Activated CD4-positive, CD25-positive, alpha-beta regulatory T cell (primary cell): Measurements from ENCODE around the gene ADAMTS4.
"Not testable (repeated sequence)": the region's sequence is repeated elsewhere in the genome, so short reads cannot be mapped to it uniquely, and the experiment has no call there.

Source experiments
- DNase-seq, 4 experiments: peaks; one replicate each; lab custom pipeline; 2025; lab: John Stamatoyannopoulos, UW

Gene ADAMTS4

DNA sequence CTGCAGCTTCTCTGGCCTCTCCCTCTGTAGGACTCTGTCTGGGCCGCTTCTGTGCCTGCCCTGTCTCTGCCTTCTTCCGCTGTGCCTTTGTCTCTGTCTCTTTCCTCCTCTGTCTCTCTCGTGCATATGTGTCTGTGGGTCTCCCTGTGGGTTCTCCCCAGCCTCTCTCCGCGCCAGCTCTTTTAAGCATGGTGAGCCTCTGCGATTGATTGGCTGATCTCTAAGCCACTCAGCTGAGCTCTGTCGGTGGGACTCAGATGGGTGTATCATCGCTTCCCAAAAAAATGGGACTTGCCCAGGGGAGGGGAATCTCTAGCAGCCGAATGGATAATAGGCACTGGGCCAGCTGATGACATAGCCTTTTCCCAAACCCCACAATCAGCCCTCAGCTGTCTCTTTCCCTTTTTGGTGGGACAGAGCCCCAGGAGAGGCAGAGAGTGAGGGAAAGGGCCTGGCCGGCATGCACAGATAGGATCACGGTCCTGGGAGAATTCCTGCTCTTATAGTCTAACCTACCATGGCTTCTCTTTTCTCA, at the start of gene ADAMTS4:
Gene ADAMTS4, minus strand, starts transcription at position 158 of the 535 bp plus-strand sequence. CDS start 427 bp downstream, outside the sequence.
- no peak for DNase-seq

- DNase-seq, result no peak
Measured at GRCh38 chr1:161244888-161245287, 46.0 kb upstream of the ADAMTS4 start.

- no peak for DNase-seq
Measured at GRCh38 chr1:161242313-161242712, 43.5 kb upstream of the ADAMTS4 start.

- no peak for DNase-seq
Measured at GRCh38 chr1:161241682-161242081, 42.8 kb upstream of the ADAMTS4 start.

DNA sequence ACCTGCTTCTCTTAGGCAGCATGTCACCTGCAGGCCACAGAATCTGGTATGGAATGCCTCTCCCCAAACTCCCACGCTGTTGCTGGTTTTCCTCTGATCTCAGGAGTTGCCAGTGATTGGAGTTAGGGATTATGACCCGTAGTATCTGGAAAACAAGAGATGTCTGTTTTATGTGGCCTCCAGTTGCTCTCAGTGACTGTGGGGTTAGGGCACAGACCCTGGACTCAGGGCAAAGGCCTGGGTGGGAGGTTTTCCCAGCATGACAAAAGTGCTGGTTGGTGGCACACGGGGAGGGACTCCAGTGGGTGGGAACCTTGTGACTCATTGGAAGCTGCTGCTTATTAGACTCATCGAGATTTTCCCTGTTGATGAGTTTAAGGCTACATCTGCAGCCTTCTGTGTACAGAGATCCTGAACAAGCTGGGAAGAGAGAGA, 39.2 kb upstream of the ADAMTS4 start, which contains the start of gene NR1I3:
Gene NR1I3, minus strand, starts transcription at position 165 of the 435 bp plus-strand sequence. CDS start 1,638 bp downstream, outside the sequence.
- DNase-seq, result no peak

DNA sequence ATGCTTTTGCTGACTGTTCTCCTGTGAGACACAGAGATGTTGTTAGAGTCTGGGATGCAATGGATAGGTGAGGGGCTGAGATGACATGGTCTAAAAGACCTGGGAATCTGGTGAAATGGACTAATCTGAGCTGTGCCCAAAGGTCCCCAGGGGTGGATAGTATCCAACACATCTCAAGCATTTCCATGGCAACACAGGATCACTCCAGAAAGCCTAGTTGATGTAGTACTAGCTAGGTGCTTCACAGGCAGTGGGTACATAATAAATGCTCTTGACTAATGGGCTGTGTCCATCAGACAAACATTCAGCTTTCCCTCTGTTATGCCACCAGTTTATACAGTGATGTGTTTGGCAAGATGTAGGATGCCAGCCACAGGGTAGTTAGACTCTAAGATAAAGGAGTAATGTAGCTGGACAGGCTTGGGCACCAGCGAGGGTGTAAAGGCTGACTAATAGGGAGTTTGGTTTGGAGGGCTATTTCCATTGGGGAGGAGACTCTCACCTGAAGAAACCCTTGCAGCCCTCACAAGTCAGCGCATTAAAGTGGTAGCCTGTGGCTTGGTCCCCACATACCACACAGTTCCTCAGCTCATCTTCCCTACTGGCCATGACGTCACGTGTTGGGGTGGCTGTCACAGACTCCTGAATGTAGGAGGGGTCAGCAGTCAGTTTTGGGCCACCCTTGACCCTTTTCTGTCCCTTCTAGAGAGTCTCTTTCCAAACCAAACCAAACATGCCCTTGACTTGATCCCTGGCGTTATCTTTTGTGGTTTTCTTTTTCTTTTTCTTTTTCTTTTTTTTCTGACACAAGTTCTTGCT, 37.3 kb upstream of the ADAMTS4 start:
- DNase-seq, result no peak

- DNase-seq, result no peak
Measured at GRCh38 chr1:161233102-161233501, 34.2 kb upstream of the ADAMTS4 start.

DNA sequence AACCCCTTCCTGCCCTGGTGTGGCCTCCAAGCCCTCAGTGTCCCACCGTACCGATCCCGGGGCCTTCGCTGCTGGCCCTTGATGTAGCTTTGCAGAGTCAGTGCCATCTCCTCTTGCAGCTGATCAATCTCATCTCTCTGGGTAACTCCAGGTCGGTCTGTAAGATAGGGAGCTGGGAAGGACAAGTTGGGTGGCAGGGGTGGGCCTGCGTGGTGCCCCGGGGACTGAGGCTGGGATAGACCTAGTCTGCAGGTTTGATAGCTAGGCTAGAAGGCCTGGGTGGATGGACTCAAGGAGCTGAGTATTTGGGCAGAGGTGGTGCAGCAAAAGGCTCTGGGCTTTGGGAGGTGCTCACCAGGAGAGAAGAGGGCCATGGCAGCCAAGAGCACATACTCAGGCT, 31.9 kb upstream of the ADAMTS4 start:
- no peak for DNase-seq

GRCh38 chr1:161229896-161230295, 31.0 kb upstream of the ADAMTS4 start:
- no peak for DNase-seq

GRCh38 chr1:161228032-161228431, 29.2 kb upstream of the ADAMTS4 start:
- DNase-seq, result no peak

DNA sequence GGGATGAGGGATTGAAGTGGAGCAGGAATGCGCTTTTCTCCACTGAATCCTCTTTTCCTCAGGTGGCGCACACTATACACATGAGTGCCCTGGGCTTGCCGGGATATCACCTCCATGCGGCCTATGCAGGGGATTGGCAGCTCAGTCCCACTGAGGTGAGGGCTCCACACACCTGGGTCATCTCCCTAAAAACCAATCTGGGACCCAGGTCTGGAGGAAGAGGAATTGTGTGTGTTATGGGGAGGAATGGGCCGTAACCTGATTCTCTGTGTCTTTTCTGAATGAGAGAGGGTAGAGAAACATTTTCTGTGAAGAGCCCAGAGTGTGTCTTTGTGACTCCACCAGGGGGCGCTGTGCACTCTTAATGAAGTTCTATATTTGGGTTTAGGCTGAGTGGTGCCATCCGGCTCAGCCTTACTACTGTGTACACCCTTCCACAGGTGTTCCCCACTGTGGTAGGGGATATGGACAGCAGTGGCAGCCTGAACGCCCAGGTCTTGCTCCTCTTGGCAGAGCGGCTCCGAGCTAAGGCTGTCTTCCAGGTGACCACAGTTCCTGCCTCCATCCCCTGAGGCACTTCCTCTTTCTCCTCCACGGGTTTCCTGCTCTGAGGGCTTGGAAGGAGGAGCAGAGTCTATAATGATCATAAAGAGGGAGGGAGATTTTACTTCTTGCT, 28.5 kb upstream of the ADAMTS4 start:
- DNase-seq, result peak; percentile 82 to 90 (median 84)

DNA sequence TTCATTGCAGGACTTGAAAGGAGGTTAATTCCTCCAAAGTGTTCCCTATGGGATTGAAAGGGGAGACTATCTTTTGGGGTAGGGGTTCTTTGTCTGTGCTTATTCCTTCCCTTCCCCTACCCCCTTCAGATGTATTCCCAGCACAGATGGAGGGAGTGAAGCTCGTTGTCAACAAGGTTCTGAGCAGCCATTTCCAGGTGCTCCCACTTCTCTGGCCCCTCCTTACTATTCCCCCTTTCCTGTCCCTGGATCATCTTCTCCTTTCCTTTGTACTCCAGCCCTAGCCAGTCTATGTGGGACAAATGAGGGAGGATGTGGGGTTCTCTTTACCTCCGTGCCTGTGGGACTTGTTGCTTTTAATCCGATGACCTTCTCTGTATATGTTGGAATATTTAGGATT, 27.9 kb upstream of the ADAMTS4 start:
- DNase-seq, result no peak

DNA sequence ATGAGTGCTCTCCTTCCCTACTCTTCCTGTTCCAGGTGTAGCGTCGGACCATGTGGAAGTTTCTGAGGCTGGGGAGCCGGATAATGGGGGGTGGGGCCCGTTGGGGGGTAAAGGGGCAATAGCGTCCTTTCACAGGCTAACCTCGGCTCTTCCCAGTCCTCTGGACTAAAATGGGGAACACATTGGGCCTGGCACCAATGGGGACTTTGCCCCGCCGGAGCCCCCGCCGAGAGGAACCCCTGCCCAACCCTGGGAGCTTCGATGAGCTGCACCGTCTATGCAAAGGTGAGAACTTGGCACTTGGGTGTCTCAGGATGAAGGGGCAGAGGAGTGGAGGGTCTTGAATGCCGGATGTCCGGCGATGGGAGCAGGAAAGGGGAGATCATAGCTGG, 27.5 kb upstream of the ADAMTS4 start:
- DNase-seq, result no peak

- peak; percentile 61 to 86 (median 74) for DNase-seq
Measured at GRCh38 chr1:161225534-161226319, 26.9 kb upstream of the ADAMTS4 start, which contains the start of gene TOMM40L. Gene TOMM40L, plus strand, starts transcription at chr1:161226060. Its CDS starts 430 bp downstream, at chr1:161226490.

DNA sequence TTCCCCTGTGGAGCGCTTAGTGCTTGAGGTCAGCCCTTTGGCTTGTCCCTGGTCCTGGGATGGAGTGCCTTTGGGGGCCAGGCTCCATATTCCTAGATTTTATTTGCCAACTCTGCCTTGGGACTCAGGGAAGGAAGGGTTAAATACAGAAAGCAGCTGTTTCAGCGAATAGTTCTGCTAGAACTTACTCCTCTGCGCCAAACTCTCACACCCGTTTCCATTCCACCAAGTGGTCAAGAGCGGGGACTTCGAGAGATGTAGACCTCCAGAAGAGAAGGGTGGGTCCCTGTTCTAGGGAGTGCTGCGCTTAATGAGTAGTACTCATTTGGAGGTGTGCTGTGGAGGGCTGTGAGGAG, 26.3 kb upstream of the ADAMTS4 start:
- DNase-seq, result no peak

DNA sequence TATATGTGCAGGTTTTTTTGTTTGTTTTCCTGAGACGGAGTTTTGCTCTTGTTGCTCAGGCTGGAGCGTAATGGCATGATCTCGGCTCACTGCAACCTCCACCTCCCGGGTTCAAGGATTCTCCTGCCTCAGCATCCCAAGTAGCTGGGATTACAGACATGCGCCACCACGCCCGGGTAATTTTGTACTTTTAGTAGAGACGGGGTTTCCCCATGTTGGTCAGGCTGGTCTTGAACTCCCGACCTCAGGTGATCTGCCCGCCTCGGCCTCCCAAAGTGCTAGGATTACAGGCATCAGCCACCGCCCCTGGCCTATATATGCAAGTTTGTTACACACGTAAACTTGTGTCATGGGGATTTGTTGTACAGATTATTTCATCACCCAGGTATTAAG, 25.8 kb upstream of the ADAMTS4 start:
- not testable (repeated sequence) for DNase-seq

DNA sequence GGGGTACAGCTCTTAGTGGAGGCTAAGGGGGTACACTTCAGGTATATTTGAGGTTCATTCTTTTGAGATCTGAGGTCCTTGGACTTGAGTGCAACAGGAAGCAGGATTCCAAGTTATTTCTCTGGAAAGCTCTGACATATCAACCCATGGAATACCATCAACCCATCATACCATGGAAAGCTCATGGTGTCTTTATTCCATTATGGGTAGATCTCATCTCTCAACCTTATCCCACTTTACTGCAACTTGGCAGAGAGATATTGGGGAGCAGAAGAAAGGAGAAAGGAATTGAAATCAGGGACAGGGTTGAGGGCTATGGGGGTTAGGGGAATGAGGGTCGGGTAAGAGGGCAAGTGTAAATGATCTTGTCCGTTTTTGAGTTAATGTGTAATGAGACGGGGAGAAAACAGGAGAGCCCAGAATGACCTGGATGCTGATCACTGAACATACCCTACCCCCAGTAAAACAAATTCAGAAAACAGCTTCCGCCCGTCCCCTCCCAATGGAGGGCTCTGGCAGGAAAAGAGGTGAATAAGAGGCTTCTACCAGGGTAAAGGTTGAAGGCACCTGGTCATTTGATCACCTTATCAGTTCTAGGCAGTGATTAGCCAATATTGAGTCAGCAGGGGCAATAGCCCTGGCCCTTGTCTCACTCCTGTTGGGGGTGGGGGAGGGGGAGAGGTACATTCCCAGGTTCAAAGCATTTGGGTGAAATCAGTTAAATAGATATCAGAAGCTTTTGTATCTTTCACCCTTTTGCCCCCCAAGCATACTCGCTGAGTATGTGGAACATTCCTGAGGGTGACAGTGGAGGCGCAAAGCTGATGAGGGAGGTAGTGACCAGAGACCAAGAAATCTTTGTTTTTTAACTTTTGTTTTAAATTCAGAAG, 25.2 kb upstream of the ADAMTS4 start:
- DNase-seq, result no peak

GRCh38 chr1:161222175-161223019, 23.5 kb upstream of the ADAMTS4 start:
- DNase-seq, result no peak

DNA sequence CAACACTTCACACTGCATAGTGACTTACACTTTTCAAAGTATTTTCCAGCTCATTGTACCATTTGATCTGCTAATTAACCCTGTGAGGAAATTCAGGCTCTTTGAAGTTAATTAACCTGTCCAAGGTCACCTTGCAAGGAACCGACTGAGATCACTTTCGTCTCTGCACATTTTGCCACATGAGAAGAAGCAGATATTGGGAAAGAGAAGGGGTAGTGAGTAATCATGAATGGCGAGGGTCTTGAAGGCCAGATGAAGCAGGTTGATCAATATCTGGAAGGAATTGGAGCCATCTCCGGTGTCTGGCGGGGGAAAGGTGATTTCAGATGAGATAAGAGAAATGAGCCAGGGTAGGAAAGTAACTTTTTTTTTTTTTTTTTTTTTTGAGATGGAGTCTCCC, 21.1 kb upstream of the ADAMTS4 start:
- DNase-seq, result no peak
